22Rv1 (cell line): ENCODE data around the gene POLN.

Source experiments
- CTCF ChIP-seq: fragments of 450-650 bp; IDR thresholded peaks from 2 replicates; pipeline ENCODE4 v1.5.1; 2017; ENCODE audit warnings: mild to moderate bottlenecking
- ZFX ChIP-seq: fragments of 450-650 bp; IDR thresholded peaks from 2 replicates; pipeline ENCODE4 v1.6.1; 2017; ENCODE audit warnings: antibody characterized with exemption, borderline replicate concordance

- no peak for TF ChIP-seq CTCF
- no peak for TF ChIP-seq ZFX
These were observed 31.9 kb upstream of the POLN start for GRCh38 chr4:2273657-2274319.
